Kidney epithelial cell (primary cell): ENCODE measurements around the gene SDCBP2. TPM values are rescaled to one million over a fixed set of nuclear protein-coding genes. Genes with fewer than 3 reads are reported as not detected.

Source experiments
- DNase-seq: peaks from one replicate; pipeline ENCODE4 v3.0.0-alpha.2; 2010; ENCODE audit warnings: low read depth
- H3K27me3 ChIP-seq: 2 replicates; pipeline ENCODE4 v1.6.0; 2011; ENCODE audit warnings: low read length; ENCODE audit not compliant: control insufficient read depth, insufficient read depth
- H3K36me3 ChIP-seq: 2 replicates; pipeline ENCODE4 v1.5.1; 2011; ENCODE audit warnings: low read length; ENCODE audit not compliant: control insufficient read depth, insufficient read depth
- H3K4me3 ChIP-seq: 2 replicates; pipeline ENCODE4 v1.5.1; 2011; ENCODE audit warnings: low read depth, mild to moderate bottlenecking, control low read depth, low read length
- total RNA-seq: library from RNA; depleted of rRNA; stranded (reverse); fragments of >200 nt; gene quantifications from 2 replicates; pipeline ENCODE4 v1.2.3, GENCODE V29; 2015
- TF ChIP-seq, protein P1 (sequence below): IDR thresholded peaks from 2 replicates; pipeline ENCODE4 v1.5.1; 2011; ENCODE audit warnings: mild to moderate bottlenecking, moderate library complexity, low read length, control low read depth, inconsistent platforms; ENCODE audit not compliant: insufficient read depth, poor library complexity, severe bottlenecking

The SDCBP2 gene
- total RNA-seq, 1 donor from 2014 or later = 6.1 TPM

DNA sequence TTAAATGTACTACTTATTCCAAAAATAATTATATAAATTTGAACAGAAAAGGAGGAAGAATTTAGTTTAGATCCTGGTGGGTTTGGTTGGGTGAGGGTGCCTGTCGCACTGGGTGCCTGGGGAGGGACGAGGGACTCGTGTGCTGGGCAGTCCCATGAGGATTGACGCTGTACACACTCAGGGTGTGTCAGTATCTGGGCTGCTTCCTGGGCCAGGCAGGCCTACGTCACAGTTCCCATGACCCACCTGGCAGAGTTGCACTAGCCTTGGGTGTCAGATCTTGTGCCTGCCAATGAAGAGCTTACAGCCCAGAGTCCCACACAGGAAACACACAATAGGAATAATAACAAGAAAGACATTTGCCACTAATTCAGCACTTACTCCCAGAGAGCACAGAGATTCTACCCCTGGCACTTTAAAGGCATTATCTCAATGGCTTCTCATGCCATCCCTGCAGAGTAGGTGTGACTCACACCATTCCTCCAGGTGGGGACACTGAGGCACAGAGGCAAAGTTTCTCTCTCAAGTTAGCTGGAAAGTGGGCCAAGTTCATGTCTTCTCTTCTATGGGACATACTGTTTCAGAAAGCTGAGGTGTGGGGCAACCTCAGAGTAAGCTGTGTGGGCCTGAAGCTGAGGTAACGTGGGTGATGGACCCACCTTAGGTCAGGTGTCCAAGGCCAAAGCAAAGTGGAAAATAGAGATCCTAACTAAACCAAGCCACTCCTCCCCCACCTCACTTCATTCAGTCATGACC lies 1.3 kb upstream of the SDCBP2 start:
- Histone ChIP-seq H3K27me3 (no peaks in the 10 kb centered on the region), H3K4me3 (no peak overlapping the region), H3K36me3 (no peaks in the 10 kb centered on the region)
- no peak for DNase-seq
- TF ChIP-seq, protein P1, sequence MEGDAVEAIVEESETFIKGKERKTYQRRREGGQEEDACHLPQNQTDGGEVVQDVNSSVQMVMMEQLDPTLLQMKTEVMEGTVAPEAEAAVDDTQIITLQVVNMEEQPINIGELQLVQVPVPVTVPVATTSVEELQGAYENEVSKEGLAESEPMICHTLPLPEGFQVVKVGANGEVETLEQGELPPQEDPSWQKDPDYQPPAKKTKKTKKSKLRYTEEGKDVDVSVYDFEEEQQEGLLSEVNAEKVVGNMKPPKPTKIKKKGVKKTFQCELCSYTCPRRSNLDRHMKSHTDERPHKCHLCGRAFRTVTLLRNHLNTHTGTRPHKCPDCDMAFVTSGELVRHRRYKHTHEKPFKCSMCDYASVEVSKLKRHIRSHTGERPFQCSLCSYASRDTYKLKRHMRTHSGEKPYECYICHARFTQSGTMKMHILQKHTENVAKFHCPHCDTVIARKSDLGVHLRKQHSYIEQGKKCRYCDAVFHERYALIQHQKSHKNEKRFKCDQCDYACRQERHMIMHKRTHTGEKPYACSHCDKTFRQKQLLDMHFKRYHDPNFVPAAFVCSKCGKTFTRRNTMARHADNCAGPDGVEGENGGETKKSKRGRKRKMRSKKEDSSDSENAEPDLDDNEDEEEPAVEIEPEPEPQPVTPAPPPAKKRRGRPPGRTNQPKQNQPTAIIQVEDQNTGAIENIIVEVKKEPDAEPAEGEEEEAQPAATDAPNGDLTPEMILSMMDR = no peak

DNA sequence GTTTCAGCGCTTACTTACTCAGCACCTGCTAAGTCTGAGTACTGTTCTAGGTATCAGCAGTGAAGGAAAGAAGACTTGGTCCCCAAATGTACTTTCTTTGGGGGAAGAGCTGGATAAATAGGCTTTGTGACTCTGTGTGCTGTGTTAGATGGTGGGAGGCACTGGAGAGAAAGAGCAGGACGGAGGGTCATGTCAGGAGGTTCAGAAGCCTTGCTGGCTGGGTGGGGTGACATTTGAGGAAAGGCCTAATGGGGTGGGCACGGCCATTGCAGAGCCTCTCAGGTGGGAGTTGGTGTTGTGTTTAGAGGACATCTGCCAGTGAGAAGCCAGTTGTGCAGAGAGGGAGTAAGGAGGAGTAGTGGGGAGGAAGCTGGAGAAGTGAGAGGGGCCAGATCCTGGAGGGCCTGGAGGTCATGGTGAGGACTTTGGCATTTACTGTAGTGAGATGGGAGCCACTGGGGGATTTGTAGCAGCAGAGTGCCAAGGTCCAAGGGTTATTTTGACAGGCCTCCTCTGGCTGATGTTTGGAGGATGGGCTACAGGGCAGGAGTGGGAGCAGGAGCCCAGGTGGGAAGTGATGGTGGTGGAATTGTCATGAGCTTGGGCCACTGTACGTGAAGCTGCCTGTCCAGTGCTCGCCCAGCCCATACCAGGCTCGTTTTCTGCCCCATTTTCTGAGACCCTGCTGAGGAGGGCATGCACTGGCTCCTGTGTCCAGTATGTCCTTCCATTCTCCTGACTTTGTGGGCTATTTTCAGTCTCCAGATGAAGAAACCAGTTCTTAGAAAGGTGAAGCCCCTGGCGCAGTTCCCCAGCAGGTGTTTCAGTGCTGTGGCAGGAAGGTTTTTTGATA lies 886 bp downstream of the SDCBP2 start:
- H3K27me3 ChIP-seq = no peaks in the 10 kb centered on the region
- no peaks in the 10 kb centered on the region for H3K36me3 ChIP-seq
- TF ChIP-seq, protein P1 = no peak
- no peak overlapping the region for H3K4me3 ChIP-seq
- DNase-seq = no peak

DNA sequence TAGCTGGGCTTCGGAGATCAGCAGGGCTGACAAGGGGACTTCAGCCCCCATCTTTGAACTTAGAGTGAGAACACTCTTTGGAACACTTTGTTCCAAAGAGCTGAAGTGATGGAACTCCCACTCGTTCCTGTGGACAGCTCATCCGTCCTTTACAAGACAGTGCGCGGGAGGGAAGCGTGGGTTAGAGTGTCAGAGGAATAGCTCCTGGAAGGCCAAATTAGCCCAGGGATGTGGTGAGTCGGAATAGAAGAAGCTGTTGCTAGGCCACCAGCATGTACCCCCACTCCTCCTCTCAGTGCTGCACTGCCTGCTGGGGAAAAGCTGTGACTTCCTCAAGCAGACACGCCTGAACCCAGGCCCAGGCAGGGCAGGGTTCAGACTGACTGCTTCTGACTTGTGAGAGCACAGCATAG lies 1.7 kb downstream of the SDCBP2 start:
- peak; percentile 47 for DNase-seq
- Histone ChIP-seq H3K27me3 (no peaks in the 10 kb centered on the region), H3K4me3 (no peak overlapping the region), H3K36me3 (no peaks in the 10 kb centered on the region)
- TF ChIP-seq, protein P1 = no peak

DNA sequence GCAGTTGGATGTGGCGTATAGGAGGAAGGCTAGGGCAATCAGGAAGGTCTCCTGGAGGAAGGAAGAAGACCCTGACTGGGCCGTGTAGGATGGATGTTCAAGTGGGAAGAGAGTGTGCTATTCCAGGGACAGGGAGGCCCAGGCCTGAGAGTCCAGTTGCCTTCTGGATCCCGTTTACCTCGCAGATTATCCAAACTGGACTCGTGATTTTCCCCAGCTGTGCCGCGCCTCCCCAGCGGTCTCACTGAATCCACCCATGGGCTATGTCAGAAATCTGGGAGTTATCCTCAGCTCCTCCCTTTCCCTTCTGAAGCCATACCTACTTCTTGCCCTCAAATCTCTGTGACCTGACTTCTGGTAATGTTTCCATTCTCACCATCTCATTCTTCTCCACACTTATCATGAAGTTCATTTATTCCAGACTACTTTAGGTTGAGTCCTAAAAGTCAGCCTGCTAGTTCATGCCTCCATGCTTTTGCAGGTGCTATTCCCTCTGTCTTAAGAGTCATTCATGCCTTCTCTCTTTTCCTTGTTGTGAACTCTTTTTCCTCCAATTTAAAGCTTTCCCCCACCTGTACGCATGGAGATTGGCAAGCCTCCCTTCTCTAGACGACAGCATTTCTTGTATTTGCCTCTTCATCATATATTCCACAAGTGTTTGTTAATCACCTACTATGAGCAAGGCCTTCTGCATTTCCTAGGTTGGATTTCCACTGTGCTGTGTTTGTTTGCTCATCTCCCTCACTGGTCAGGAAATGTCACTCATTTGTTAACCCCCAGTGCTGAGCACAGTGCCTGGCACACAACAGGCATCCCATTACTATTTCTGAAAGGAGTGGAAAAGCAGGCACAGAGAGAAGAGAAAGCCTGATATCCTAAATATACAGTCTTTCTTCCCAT lies 2.7 kb downstream of the SDCBP2 start:
- Histone ChIP-seq H3K36me3 (no peaks in the 10 kb centered on the region), H3K27me3 (no peaks in the 10 kb centered on the region), H3K4me3 (peak overlapping the region; percentile 87)
- no peak for DNase-seq
- TF ChIP-seq, protein P1 = no peak

DNA sequence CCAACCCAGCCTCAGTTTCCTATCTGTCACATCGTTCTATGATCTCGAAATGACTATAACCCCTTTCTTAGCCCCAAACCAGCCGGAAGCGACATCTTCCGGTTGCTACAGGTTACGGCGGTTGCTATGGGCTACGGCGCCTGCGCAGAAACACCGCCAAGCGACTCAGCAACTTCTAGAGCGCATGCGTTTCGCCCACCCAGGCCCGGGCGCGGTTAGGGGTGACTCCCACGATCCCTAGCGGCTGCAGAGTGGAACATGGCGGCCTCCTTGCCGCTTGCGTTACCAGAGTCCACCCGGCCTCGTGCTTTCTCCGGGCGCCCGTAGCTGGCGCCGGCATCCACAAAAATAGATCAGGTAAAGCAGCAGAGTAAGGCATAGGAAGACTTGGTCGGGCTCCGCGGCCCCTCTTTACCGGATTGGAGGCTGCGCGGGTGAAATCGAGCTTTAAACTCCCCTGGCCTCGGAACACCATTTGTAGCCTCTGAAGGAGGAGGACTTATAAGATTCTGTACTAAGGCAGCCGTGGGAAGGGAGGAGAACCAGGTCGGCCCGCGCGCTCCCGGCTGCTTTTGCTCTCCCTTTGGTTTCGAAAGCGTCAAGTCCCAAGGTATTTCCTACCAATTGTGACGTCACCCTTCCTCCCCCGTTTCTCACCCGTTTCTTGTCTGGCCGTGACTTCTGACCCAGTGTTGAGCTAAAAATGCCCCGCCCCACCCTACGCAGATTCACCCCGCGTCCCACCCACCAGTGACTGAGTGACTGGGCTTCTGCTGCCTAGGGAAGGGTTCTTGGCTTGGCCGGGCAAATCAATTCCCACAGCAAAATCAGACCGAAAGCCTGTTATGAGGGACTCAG lies 3.5 kb downstream of the SDCBP2 start:
- Histone ChIP-seq H3K4me3 (peak overlapping the region; percentile 87), H3K36me3 (no peaks in the 10 kb centered on the region), H3K27me3 (no peaks in the 10 kb centered on the region)
- TF ChIP-seq, protein P1 = peak; percentile 2
- peak; percentile 84 for DNase-seq
